ENCODE results near the gene LZTR1. TPM values are rescaled to one million over a fixed set of nuclear protein-coding genes. Genes with fewer than 3 reads are reported as not detected.

Gene LZTR1
- total and polyA plus RNA-seq, 4 donors, result 7.9 to 32.5 (median 13.2) TPM

DNA sequence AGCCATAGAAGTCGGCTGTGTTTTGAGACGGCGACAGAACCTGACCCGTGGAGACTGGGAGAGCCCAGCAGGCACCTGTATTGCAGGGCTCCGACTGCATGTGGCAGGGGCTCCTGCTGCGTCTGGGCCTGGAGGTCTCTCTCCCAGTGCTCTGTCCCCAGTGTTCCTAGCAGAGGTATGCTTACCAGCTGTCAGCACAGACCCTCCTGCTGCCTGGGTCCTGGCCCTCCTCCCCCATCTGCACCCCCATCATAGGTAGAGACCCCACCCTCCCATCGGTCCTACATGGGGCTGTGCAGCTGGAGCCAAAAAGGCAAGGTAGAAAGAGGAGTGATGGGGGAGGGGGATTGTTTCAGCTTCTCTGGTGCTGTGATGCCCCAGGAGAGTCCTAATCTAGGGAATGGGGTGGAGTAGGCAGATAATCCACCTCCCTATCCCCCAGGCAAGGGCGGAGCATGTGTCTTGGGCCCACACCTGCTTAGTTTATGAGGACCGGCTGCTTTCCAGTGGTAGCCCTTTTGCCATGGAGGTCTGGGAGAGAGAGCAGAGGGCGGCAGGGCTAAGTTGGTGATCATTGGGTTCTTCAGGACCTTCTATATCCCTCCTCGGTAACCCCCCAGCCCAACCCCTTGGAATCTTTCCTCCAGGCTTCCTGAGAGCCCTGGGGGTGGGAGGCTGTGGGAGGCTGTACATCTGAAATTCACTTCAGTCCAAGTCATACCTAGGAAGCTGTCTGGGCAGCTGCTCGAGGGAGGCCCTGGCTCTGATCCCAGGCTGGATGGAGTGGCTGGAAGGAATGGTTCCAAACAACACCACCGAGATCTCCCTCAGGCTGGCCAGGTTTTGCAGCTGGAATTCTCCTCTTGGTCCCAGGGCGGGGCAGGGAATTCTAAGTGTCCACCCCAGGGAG is 44.9 kb downstream of the LZTR1 start (continued):
- TF ChIP-seq, protein P1, sequence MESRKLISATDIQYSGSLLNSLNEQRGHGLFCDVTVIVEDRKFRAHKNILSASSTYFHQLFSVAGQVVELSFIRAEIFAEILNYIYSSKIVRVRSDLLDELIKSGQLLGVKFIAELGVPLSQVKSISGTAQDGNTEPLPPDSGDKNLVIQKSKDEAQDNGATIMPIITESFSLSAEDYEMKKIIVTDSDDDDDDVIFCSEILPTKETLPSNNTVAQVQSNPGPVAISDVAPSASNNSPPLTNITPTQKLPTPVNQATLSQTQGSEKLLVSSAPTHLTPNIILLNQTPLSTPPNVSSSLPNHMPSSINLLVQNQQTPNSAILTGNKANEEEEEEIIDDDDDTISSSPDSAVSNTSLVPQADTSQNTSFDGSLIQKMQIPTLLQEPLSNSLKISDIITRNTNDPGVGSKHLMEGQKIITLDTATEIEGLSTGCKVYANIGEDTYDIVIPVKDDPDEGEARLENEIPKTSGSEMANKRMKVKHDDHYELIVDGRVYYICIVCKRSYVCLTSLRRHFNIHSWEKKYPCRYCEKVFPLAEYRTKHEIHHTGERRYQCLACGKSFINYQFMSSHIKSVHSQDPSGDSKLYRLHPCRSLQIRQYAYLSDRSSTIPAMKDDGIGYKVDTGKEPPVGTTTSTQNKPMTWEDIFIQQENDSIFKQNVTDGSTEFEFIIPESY (IDR thresholded peaks at IDR 0.05), result no peak
- no peak for TF ChIP-seq FOXA2 (IDR thresholded peaks at IDR 0.05)
- no peak for TF ChIP-seq SP1 (IDR thresholded peaks at IDR 0.05)
- TF ChIP-seq FOXA1 (IDR thresholded peaks at IDR 0.05), result no peak
- TF ChIP-seq NR2F2 (IDR thresholded peaks at IDR 0.05), result no peak
- TF ChIP-seq, protein P2, sequence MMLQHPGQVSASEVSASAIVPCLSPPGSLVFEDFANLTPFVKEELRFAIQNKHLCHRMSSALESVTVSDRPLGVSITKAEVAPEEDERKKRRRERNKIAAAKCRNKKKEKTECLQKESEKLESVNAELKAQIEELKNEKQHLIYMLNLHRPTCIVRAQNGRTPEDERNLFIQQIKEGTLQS (IDR thresholded peaks at IDR 0.05), result no peak
- no peak for TF ChIP-seq JUND (IDR thresholded peaks at IDR 0.05)

DNA sequence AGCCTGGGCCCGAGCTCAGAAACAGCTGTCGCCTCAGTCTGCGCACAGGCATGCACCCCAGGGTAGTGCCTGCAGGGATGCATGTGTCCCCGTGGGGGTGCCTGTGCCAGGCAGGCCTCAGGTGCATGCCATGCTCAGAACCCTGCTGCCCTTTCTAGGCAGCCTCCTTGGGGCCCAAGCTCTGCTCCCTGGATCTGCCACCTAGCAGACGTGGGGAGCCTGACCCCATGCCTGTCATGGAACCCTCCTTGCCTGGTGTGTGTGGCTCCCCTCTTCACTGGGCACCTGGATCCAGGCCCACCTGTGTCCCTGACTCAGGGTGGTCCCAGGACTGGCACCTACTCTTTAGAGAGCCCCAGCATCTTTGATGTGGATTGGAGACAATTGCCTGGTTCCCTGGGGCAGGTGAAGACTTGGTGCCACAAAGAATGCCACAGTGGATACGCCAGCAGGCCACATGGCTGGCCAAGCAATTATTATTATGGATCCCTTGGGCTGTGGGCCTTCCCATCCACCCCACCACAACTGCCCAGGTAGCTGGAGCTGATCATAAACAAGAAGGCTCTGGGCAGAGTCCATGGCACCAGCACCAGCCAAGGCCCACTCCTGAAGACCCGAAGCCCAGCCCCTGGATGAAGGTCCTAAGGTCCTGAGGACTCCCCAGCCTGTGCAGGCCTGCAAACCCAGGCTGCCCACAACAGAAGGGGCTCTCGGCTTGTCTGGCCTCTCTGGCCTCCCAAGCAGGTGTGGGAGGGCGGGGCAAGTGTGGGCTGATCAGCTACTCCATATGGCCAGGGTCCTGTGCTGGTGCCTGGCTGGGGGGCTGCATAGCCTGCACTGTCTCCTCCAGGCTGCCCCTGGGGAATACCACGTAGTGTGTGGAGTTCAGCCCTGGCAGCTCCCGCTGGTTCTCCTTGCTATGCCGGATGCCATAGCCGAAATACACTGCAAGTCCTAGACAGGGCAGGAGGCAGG is 46.5 kb downstream of the LZTR1 start:
- no peaks in the 10 kb centered on the region for H3K4me1 ChIP-seq (ENCODE audit: control insufficient read depth in 4 of 4, insufficient read depth in 4 of 4, low read length in 3 of 4)
- no peak overlapping the region for H3K27ac ChIP-seq (ENCODE audit: low read depth in 1 of 2, low read length in 2 of 2)
- H3K9me3 ChIP-seq (ENCODE audit: control insufficient read depth in 4 of 4, low read length in 3 of 4), result no peaks in the 10 kb centered on the region
- no peak overlapping the region for H3K9ac ChIP-seq (ENCODE audit: low read depth in 1 of 2, low read length in 2 of 2)
- no peaks in the 10 kb centered on the region for H3K36me3 ChIP-seq (ENCODE audit: control insufficient read depth in 4 of 4, insufficient read depth in 3 of 4, low read depth in 1 of 4, low read length in 3 of 4)
- no peak overlapping the region for H3K4me3 ChIP-seq (ENCODE audit: low read depth in 1 of 3, low read length in 3 of 3)
- H3K27me3 ChIP-seq (ENCODE audit: control insufficient read depth in 4 of 4, insufficient read depth in 4 of 4, low read length in 3 of 4), result no peaks in the 10 kb centered on the region
- TF ChIP-seq TAF1 (conservative IDR thresholded peaks at IDR 0.05), result no peak
- TF ChIP-seq RXRA (IDR thresholded peaks at IDR 0.05), result no peak
- TF ChIP-seq, protein P3, sequence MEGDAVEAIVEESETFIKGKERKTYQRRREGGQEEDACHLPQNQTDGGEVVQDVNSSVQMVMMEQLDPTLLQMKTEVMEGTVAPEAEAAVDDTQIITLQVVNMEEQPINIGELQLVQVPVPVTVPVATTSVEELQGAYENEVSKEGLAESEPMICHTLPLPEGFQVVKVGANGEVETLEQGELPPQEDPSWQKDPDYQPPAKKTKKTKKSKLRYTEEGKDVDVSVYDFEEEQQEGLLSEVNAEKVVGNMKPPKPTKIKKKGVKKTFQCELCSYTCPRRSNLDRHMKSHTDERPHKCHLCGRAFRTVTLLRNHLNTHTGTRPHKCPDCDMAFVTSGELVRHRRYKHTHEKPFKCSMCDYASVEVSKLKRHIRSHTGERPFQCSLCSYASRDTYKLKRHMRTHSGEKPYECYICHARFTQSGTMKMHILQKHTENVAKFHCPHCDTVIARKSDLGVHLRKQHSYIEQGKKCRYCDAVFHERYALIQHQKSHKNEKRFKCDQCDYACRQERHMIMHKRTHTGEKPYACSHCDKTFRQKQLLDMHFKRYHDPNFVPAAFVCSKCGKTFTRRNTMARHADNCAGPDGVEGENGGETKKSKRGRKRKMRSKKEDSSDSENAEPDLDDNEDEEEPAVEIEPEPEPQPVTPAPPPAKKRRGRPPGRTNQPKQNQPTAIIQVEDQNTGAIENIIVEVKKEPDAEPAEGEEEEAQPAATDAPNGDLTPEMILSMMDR (IDR thresholded peaks at IDR 0.05; ENCODE audit: low read depth, low read length, missing input control), result no peak
- TF ChIP-seq, protein P1 (IDR thresholded peaks at IDR 0.05), result no peak
- TF ChIP-seq FOXA1 (IDR thresholded peaks at IDR 0.05), result no peak
- no peak for TF ChIP-seq RAD21 (IDR thresholded peaks at IDR 0.05)
- no peak for TF ChIP-seq FOXA2 (IDR thresholded peaks at IDR 0.05)
- TF ChIP-seq JUND (IDR thresholded peaks at IDR 0.05), result no peak
- TF ChIP-seq, protein P4, sequence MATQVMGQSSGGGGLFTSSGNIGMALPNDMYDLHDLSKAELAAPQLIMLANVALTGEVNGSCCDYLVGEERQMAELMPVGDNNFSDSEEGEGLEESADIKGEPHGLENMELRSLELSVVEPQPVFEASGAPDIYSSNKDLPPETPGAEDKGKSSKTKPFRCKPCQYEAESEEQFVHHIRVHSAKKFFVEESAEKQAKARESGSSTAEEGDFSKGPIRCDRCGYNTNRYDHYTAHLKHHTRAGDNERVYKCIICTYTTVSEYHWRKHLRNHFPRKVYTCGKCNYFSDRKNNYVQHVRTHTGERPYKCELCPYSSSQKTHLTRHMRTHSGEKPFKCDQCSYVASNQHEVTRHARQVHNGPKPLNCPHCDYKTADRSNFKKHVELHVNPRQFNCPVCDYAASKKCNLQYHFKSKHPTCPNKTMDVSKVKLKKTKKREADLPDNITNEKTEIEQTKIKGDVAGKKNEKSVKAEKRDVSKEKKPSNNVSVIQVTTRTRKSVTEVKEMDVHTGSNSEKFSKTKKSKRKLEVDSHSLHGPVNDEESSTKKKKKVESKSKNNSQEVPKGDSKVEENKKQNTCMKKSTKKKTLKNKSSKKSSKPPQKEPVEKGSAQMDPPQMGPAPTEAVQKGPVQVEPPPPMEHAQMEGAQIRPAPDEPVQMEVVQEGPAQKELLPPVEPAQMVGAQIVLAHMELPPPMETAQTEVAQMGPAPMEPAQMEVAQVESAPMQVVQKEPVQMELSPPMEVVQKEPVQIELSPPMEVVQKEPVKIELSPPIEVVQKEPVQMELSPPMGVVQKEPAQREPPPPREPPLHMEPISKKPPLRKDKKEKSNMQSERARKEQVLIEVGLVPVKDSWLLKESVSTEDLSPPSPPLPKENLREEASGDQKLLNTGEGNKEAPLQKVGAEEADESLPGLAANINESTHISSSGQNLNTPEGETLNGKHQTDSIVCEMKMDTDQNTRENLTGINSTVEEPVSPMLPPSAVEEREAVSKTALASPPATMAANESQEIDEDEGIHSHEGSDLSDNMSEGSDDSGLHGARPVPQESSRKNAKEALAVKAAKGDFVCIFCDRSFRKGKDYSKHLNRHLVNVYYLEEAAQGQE (IDR thresholded peaks at IDR 0.05), result no peak
- no peak for TF ChIP-seq GABPA (IDR thresholded peaks at IDR 0.05 in 1 of 2, conservative IDR thresholded peaks at IDR 0.05 in 1 of 2)
- no peak for TF ChIP-seq HNF4G (IDR thresholded peaks at IDR 0.05)
- no peak for TF ChIP-seq YY1 (IDR thresholded peaks at IDR 0.05)
- TF ChIP-seq, protein P2 (IDR thresholded peaks at IDR 0.05), result no peak
- no peak for TF ChIP-seq HNF4A (conservative IDR thresholded peaks at IDR 0.05)
- TF ChIP-seq EGR1 (IDR thresholded peaks at IDR 0.05; ENCODE audit: low read depth in 2 of 2), result no peak
- no peak for TF ChIP-seq NR2F2 (IDR thresholded peaks at IDR 0.05)
- no peak for DNase-seq (ENCODE audit: low spot score)
- WGBS, result 93% methylated on average over 13 of the region's 13 CpGs

All from liver (tissue), 9 donors.